Left renal pelvis (tissue), 4 donors: ENCODE measurements around the gene CFAP46. TPM values are rescaled to one million over a fixed set of nuclear protein-coding genes. Genes with fewer than 3 reads are reported as not detected.
"Not testable (repeated sequence)": the region's sequence is repeated elsewhere in the genome, so short reads cannot be mapped to it uniquely, and the experiment has no call there.

ENCODE experiments used
- DNase-seq, 4 donors: peaks; one replicate each; pipeline ENCODE4 v3.0.0-alpha.2; 2013; ENCODE audit warnings: low read depth in 4 of 4, low spot score in 3 of 4
- polyA plus RNA-seq, 4 donors: library from polyadenylated mRNA; unstranded; fragments of 120-200 nt; gene quantifications; one replicate each; pipeline ENCODE4 v1.2.1, GENCODE V29; 2013; ENCODE audit not compliant: insufficient read length in 4 of 4

CFAP46 gene
- polyA plus RNA-seq, 4 donors, result 1.2 to 10.6 (median 8.3) TPM

- not testable (repeated sequence) for DNase-seq
These were observed 22.5 kb upstream of the CFAP46 start for GRCh38 chr10:132964707-132965410.

DNA sequence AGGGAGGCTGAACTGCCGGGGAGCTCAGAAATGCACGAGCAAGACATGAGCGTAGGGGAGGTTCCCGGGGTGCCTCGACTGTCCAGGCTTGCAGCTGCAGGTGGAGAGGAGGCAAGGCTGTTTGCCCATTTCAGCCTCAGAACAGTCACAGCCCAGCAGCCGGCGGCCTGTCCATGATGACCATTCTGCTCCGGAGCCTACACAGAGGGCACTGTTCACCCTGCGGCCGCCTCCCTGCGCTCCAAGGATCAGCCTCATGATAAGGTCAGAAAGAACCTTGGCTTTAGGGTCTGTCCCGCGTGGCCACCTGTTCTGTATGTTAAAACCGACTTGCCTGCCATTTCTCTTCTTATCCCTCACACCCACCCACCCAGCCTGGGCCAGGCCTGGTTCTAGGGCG is 21.9 kb upstream of the CFAP46 start:
- no peak for DNase-seq

DNA sequence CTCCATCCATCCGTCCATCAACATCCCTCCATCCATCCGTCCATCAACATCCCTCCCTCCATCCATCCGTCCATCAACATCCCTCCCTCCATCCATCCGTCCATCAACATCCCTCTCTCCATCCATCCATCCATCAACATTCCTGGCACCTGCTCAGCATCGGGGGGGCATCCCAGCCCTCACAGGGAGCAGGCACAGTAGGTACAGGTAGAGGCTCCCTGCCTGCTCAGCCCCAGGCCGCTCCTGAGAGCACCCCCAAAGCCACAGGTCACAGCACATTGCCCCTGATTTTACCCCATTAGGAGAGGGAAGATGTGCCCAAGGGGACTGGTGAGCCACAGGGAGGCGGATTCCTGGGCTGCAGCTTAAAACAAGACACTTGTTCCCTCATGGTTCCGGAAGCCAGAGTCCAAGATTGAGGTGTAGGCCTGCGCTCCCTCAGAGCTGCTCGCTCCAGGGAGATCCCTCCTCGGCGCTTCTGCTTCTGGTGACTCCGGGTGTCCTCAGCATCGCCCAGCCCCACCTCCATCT is 21.1 kb upstream of the CFAP46 start:
- DNase-seq, result no peak

DNA sequence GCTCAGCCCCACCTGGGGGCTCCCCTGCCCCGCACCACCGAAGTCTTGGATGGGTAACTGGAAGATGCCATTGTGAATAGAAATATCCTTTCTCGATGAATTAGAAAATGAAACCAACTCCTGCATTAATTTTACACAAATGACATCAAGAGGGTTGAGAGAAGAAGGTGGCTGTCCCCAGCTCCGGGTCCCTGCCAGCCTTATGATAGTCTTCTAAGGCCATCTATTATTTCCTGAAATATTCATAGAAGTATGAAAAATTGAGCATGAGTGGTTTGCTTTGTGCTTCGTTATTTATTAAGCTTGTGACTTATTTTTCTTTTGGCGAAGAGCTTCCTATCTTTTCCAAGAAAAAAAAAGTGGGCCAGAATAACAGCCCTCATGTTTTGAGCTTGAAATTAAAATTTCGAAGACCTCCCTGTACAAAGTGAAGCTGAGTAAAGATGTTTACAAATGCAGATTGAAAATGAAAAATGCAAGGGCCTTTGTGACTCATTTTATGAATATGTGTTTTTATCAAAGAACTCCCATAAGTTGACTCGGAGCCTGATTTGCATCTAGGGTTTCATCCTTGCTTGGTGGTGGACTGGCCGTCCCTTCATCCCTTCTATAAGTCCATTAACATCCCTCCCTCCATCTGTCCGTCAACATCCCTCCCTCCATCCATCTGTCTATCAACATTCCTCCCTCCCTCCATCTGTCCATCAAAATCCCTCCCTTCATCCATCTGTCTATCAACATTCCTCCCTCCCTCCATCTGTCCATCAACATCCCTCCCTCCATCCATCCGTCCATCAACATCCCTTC is 20.5 kb upstream of the CFAP46 start:
- no peak for DNase-seq

DNA sequence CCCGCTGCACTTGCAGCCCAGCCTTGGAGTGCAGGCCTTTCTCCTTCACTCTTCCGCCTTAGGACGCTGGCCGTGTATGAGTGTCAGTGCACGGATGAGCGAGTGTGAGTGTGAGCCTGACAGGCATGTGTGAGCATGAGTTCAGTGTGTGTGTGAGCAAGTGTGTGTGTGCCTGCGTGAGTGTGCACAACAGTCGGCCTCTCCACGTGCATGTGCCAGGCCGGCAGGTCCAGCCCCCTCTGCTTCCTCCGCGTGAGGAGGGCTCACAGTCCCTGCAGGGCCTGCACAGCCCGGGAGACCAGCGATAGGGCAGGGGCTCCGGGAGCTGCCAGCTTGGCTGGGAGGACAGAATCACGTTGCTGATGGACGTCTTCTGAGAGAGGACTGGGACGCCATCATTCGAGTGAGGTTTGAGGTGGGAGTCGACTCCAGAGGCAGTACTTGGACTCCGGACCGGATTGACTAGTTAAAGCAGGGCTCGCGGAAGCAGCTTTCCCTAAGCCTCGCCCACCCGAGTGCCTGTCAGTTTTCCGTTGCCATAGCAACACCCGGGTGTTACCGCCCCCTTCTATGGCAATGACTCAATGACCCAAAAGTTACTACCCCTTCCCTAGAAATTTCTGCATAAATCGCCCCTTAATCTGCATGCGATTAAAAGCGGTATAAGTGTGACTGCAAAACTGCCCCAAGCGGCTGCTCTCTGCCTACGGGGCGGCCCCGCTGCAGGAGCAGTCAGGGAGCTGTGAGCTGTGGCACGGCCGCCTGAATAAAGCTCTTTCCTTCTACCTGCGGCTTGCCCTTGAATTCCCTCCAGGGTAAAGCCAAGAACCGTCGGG is 19.6 kb upstream of the CFAP46 start:
- DNase-seq, result peak; percentile 71 to 78 (median 74)

DNA sequence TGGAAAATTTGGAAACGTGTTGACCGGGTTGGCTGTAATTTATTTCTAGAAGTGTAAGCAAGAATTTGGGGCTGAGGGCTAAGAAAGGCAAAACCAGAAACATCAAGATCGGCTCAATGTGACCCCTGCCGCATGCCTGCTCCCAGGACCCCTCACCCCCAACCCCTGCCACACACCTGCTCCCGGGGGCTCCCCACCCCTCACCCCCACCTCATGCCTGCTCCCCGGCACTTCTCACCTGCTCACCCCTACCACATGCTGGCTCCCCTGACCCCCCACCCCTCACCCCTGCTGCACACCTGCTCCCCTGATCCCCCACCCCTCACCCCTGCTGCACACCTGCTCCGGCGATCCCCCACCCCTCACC is 19.0 kb upstream of the CFAP46 start:
- DNase-seq, result no peak

DNA sequence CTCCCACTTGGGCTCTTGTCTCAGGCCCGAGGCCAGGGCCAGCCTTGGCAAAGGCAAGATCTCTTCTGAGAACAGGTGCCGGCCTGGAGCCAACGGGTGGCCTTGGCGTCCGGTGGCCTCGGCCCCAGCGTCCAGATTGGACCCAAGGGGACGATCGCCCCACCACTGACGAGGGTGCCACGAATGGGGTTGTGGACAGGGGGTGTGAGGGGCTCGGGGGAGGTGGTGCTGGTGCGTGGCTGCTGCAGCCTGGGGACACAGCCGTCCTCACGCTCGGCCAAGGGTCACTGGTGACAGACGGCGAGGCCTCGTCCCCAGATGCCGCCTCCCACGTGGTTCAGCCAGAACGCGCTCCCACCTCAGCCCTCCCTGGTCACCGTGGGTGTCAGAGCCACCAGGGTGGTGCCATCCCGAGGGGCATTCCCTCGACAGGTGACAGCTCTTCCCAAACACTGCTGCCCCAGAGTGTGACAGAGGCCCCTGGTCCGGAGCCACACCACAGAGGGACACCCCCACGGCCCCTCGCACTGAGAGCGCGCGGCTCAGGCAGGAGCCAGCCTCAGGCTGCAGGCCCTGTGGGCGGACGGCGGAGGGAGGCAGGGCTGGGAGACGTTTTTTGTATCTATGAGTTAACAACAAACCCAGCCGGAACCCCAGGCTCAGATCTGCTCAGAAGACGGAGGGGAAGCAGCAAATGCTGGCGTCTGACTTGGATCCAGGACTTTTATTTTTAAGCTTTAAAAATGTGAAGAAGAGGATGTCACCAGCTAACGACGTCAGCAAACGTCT is 18.5 kb upstream of the CFAP46 start:
- no peak for DNase-seq

DNA sequence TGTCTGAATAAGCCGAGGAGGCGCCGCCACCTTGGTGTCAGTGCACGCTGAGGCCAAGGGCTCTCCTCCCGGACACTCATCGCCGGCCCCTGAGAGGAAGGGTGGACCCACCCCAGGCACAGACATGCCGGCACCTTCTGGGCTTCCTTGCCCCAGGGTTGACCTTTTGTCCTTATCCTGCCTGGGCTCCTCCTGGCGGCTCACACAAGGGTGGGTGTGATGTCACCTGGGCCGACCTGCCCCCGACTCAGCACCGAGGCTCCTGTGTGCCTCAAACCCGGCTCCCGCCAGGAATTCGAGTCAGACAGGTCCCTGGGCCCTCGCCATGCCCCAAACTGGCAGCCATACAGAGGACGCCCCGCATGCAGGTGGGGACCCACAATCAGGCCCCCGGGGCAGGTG is 17.7 kb upstream of the CFAP46 start:
- DNase-seq, result no peak

DNA sequence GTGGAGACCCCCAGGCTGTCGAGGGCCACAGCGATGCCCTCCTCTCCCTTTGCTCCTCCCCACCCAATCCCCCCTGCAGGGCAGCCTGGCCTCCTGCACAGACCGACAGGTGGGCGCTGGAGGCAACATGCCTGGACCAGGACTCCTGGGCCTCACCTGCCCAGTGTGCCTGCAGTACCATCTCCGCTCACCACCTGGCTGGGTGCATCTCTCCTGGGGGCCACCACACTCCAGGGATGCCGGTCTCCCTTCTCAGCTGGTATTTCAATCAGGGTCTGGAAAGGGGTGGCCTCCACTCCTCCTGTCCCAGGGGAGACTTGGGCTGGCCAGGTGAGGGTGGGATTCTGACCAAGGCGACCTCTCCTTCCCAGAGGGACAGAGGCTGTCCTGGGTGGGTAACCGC is 17.2 kb upstream of the CFAP46 start:
- DNase-seq, result no peak

DNA sequence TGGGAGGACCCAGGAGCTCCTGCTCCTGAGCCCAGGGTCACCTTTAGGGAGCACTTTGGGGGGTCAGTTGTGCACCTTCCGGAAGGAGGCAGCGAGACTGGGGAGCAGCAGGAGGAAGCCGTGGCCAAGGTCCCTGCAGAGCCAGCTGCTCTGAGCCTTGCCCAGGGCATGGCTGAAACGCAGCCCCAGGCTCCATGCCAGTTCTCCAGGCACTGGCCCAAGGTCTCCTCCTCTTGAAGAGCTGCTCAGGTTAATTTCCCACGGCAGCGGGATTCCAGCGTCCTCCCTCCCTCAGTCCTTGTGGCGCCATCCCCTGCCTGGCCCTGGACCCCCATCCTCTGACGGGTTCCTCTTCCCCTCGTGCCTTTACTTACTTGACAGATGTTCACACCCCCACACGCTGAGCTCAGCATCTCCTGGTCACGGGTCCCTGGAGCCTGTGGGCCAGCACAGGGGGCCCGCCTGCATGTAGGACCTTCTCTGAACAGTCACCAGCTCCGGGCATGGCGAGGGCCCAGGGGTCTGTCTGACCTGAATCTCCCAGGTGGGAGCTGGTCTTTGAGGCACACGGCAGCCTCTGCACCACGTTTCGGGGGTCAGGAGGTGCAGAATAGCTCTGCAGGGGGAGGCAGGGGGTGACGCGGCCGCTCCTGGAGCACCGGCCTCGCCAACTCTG is 16.7 kb upstream of the CFAP46 start:
- DNase-seq, result no peak

- no peak for DNase-seq
These were observed 15.9 kb upstream of the CFAP46 start for GRCh38 chr10:132957981-132958882.

DNA sequence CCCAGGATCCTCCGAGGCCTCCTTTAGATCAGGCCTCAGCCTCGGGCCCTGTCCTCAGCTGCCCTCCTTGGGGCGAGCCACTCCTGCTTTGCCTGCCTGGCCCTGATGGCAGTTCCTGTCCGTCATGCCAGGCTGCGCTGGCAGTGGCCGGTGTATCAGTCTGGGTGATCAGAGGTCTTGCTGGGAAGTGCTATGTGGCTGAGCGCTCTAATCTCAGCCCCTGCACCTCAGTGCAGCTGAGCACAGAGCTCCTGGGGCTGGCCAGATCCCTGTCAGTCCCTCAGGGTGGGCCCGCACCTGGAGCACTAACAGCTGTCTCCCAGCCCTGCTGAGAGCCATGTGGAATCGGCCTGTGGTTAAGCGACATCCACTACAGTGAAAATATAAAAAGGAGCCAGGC is 14.8 kb upstream of the CFAP46 start:
- no peak for DNase-seq

DNA sequence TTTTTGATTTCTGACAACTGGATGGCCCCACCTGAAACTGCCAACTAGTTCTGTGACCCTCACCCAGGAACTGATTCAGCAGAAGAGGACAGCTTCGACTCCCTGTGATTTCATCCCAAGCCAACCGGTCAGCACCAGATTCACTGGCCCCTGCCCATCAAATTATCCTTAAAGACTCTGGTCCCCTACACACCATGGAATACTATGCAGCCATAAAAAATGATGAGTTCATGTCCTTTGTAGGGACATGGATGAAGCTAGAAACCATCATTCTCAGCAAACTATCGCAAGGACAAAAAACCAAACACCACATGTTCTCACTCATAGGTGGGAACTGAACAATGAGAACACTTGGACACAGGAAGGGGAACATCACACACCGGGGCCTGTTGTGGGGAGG is 13.9 kb upstream of the CFAP46 start:
- DNase-seq, result not testable (repeated sequence)

- DNase-seq, result no peak
These were observed 13.1 kb upstream of the CFAP46 start for GRCh38 chr10:132955479-132955878.

DNA sequence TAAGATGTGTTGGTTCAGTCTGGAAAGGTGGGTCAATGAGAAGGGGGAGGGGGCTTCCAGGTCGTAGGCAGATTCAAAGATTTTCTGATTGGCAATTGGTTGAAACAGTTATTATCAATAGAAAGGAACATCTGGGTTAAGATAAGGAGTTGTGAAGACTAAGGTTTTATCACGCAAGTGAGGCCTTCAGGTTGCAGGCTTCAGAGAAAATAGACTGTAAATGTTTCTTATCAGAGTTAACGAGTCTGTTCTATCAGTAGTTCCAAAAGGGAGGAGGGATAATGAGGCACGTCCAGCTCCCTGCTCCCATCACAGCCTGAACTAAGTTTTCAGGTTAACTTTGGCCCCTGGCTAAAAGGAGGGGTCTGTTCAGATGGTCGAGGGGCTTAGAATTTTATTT is 11.1 kb upstream of the CFAP46 start:
- DNase-seq, result no peak

DNA sequence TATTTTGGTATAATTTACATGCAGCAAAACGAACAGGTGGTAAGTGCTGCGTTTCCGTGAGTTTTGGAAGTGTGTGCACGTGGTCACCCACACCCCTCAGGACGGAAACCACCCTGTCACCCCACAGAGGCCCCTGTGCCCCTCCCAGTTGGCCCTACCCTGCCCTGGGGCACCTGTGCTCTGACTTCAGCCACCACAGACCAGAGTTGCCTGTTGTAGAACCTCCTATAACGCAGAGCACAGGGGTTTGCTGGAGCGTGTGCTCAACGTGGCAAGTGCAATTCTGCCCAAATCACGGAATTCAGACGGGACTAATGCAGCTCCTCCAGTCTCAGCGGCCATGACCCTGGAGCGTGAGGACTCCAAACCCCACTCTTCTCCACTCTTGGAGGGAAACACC is 9.6 kb upstream of the CFAP46 start:
- no peak for DNase-seq

DNA sequence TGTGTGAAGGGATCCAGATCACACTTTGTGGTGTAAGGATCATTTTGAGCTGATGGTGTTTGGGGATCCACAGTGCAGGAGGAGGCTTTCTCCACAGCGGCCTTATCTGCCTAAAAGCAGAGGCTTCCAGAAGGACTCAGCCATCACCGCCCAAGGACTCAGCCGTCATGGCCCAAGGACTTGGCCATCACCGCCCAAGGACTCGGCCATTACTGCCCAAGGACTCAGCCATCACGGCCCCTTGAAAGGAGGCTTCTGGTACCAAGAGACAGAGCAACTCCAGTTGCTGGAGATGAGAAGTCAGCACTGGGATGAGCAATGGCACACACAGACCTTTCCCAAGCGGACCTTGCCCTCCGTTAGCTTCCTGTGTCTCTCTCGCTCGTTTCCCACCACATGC is 6.0 kb upstream of the CFAP46 start:
- DNase-seq, result no peak

GRCh38 chr10:132947843-132948242 is 5.5 kb upstream of the CFAP46 start:
- no peak for DNase-seq
